ENCODE results near the gene SYT8. TPM values are rescaled to one million over a fixed set of nuclear protein-coding genes. Genes with fewer than 3 reads are reported as not detected.

Gene SYT8
- total RNA-seq, 1 experiment from 2014 or later, result 7.8 TPM

GRCh38 chr11:1854132-1854948 lies 19.6 kb downstream of the SYT8 start:
- H3K27ac ChIP-seq (ENCODE audit: low read length), result no peak overlapping the region
- CTCF ChIA-PET, result no interaction called here
- POLR2A ChIA-PET (ENCODE audit: unreplicated experiment), result no interaction called here
- no peak overlapping the region for H3K9ac ChIP-seq (ENCODE audit: low read length)
- no peaks in the 10 kb centered on the region for H3K36me3 ChIP-seq (ENCODE audit: low read depth, low read length)
- no peaks in the 10 kb centered on the region for H3F3A ChIP-seq (ENCODE audit: low read length, unreplicated experiment)
- H3K4me1 ChIP-seq (ENCODE audit: insufficient read depth, low read length), result no peaks in the 10 kb centered on the region
- H3K4me2 ChIP-seq (ENCODE audit: low read length), result no peak overlapping the region
- H2AFZ ChIP-seq (ENCODE audit: low read length), result no peak overlapping the region
- no peaks in the 10 kb centered on the region for H3K79me2 ChIP-seq (ENCODE audit: low read length)
- no peaks in the 10 kb centered on the region for H3K9me2 ChIP-seq (replicated peaks; ENCODE audit: low read length)
- H3K4me3 ChIP-seq (ENCODE audit: low read length), result no peak overlapping the region
- H3K9me3 ChIP-seq (ENCODE audit: low read length), result no peaks in the 10 kb centered on the region
- no TSS peak for BruUV-seq (replicated peaks)
- H4K20me1 ChIP-seq (ENCODE audit: low read length), result no peaks in the 10 kb centered on the region
- ATAC-seq, result no peak
- TF ChIP-seq EZH2phosphoT487 (IDR thresholded peaks at IDR 0.05; ENCODE audit: borderline replicate concordance, low read length), result no peak
- no peak for TF ChIP-seq CTCF (conservative IDR thresholded peaks at IDR 0.05; ENCODE audit: low read depth, low read length)
- TF ChIP-seq EZH2 (IDR thresholded peaks at IDR 0.05; ENCODE audit: low read length, unreplicated experiment), result no peak
- no peak for DNase-seq
- H3K27me3 ChIP-seq (ENCODE audit: low read length), result no peaks in the 10 kb centered on the region
- intact Hi-C loops (cut with micrococcal nuclease), result no loop called here

- Histone ChIP-seq H3K9me3 (ENCODE audit: low read length) (no peaks in the 10 kb centered on the region), H3K4me3 (ENCODE audit: low read length) (no peak overlapping the region), H3K36me3 (ENCODE audit: low read depth, low read length) (no peaks in the 10 kb centered on the region), H3K9me2 (replicated peaks; ENCODE audit: low read length) (no peaks in the 10 kb centered on the region), H4K20me1 (ENCODE audit: low read length) (no peaks in the 10 kb centered on the region), H2AFZ (ENCODE audit: low read length) (no peak overlapping the region), H3K79me2 (ENCODE audit: low read length) (no peaks in the 10 kb centered on the region), H3K9ac (ENCODE audit: low read length) (no peak overlapping the region), H3K27ac (ENCODE audit: low read length) (no peak overlapping the region), H3K4me1 (ENCODE audit: insufficient read depth, low read length) (no peaks in the 10 kb centered on the region), H3F3A (ENCODE audit: low read length, unreplicated experiment) (no peaks in the 10 kb centered on the region), H3K4me2 (ENCODE audit: low read length) (no peak overlapping the region), H3K27me3 (ENCODE audit: low read length) (no peaks in the 10 kb centered on the region)
- intact Hi-C loops (cut with micrococcal nuclease), result no loop called here
- POLR2A ChIA-PET (ENCODE audit: unreplicated experiment), result no interaction called here
- CTCF ChIA-PET, result no interaction called here
- no TSS peak for BruUV-seq (replicated peaks)
- no peak for DNase-seq
- no peak for TF ChIP-seq EZH2 (IDR thresholded peaks at IDR 0.05; ENCODE audit: low read length, unreplicated experiment)
- no peak for ATAC-seq
Observed at GRCh38 chr11:1854949-1855885, 20.4 kb downstream of the SYT8 start.

GRCh38 chr11:1855886-1856265 lies 21.1 kb downstream of the SYT8 start:
- H3K36me3 ChIP-seq (ENCODE audit: low read depth, low read length), result no peaks in the 10 kb centered on the region
- BruUV-seq (replicated peaks), result no TSS peak
- no peaks in the 10 kb centered on the region for H3F3A ChIP-seq (ENCODE audit: low read length, unreplicated experiment)
- no peaks in the 10 kb centered on the region for H3K79me2 ChIP-seq (ENCODE audit: low read length)
- no peaks in the 10 kb centered on the region for H3K27me3 ChIP-seq (ENCODE audit: low read length)
- H4K20me1 ChIP-seq (ENCODE audit: low read length), result no peaks in the 10 kb centered on the region
- no peak overlapping the region for H3K4me3 ChIP-seq (ENCODE audit: low read length)
- no peak for DNase-seq
- ChIA-PET CTCF (no interaction called here), POLR2A (ENCODE audit: unreplicated experiment) (no interaction called here)
- H3K9ac ChIP-seq (ENCODE audit: low read length), result no peak overlapping the region
- no peak overlapping the region for H2AFZ ChIP-seq (ENCODE audit: low read length)
- TF ChIP-seq EZH2 (IDR thresholded peaks at IDR 0.05; ENCODE audit: low read length, unreplicated experiment) (no peak), CTCF (conservative IDR thresholded peaks at IDR 0.05; ENCODE audit: low read depth, low read length) (no peak), EZH2phosphoT487 (IDR thresholded peaks at IDR 0.05; ENCODE audit: borderline replicate concordance, low read length) (no peak)
- intact Hi-C loops (cut with micrococcal nuclease), result no loop called here
- H3K9me3 ChIP-seq (ENCODE audit: low read length), result no peaks in the 10 kb centered on the region
- no peaks in the 10 kb centered on the region for H3K9me2 ChIP-seq (replicated peaks; ENCODE audit: low read length)
- H3K27ac ChIP-seq (ENCODE audit: low read length), result no peak overlapping the region
- H3K4me1 ChIP-seq (ENCODE audit: insufficient read depth, low read length), result no peaks in the 10 kb centered on the region
- no peak overlapping the region for H3K4me2 ChIP-seq (ENCODE audit: low read length)
- ATAC-seq, result no peak

All from PC-3 (cell line).